HG03442 (cell line): ENCODE measurements around the gene ZNF221.

Experiments used
- ATAC-seq: cut with Tn5 transposase; IDR thresholded peaks from one replicate; pipeline ENCODE4 v1.9.1; 2021; ENCODE audit warnings: mild to moderate bottlenecking, moderate library complexity; ENCODE audit not compliant: unreplicated experiment

ZNF221 gene

GRCh38 chr19:43956827-43957226 is 5.8 kb downstream of the ZNF221 start:
- no peak for ATAC-seq

DNA sequence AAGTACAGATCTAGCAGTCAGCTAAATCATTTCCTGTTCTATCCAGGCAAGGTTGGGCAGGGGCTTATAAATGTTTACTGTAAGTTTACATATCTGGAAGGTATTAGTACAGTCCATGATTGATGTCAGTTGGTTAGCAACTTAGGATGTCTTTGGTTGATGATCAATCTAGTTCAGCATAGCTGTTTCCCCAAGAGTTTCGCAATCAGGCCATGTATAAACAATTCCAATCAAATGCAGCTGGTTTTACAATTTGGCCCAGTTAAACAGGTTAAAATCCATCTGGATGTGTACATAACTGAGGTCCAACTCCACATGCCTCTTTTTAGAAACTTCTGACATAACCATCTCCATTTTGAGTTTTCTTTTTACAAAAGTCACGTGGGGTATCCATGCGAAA is 6.9 kb downstream of the ZNF221 start:
- ATAC-seq, result no peak

DNA sequence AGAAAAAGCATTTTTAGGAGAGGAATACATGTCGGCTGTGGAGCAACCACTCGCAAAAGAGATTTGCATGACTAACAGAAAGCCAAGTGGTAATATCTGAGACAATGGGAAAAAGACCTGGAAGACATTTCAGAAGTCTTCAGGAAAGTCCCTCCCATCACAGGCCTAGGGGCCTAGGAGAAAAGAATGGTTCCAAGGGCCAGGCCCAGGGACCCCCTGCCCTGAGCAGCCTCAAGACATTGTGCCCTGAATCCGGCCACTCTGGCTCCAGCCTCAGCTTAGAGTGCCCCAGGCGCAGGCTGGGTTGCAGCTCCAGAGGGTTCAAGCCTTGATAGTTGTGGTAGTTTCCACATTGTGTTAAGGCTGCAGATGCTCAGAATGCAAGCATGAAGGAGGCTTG is 9.4 kb downstream of the ZNF221 start:
- no peak for ATAC-seq

- no peak for ATAC-seq
These were observed 15.2 kb downstream of the ZNF221 start for GRCh38 chr19:43966079-43966694.

- ATAC-seq, result no peak
These were observed 25.7 kb downstream of the ZNF221 start for GRCh38 chr19:43976732-43977131.

DNA sequence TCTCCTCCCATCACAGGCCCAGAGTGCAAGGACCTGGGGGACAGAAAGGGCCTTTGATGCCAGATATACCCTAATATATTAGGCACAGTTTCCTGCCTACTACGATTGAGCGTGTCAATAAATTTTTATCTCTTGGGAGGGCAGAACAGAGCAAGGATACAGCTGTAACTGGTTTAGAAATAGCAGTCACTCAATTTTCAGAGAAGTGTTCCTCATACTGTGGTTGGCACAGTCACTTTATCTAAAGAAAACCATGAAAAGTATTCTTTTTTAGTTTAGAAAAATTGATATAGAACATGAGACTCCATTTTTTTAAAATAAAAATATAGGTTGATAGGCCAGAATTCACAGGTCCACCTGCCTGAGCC is 32.5 kb downstream of the ZNF221 start:
- no peak for ATAC-seq

- ATAC-seq, result peak; percentile 83
These were observed 33.1 kb downstream of the ZNF221 start, which contains the start of gene ZNF155 for GRCh38 chr19:43983912-43984686. Gene ZNF155 (plus strand): TSS chr19:43984188. CDS start chr19:43988544, 4,356 bp downstream.

DNA sequence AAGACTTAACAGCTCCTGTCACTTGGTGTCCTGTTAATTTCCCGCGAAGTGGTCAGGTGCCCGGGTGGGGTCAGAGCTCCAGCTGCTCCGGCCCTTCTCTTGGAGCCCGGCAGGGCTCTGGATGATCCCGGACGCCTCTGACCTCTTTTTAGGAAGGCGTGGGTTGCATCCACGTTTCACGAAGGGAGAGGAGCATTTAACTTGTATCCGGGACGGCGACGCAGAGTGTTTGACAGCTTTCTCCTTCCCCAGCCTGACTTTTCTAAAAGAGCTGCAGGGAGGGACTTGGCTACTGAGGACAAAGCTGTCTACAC is 33.6 kb downstream of the ZNF221 start:
- no peak for ATAC-seq

GRCh38 chr19:43997631-43998290 is 46.7 kb downstream of the ZNF221 start:
- ATAC-seq, result no peak

DNA sequence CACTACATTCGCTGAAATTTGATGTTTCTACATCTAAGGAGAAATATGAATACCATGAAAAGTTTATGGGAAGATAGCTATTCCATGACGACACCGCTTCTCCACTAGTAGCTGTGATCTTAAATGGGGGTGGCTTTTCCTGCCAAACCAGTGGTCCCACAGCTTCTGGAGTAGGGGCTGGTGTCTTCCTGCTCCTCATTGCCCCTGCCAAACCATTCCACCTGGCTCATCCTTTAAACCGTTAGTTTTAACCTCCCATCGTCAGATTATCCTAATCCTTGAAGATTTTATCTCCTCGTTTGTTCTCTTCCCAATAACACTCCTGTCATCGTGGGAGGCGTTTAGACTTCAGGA is 51.2 kb downstream of the ZNF221 start:
- ATAC-seq, result no peak

DNA sequence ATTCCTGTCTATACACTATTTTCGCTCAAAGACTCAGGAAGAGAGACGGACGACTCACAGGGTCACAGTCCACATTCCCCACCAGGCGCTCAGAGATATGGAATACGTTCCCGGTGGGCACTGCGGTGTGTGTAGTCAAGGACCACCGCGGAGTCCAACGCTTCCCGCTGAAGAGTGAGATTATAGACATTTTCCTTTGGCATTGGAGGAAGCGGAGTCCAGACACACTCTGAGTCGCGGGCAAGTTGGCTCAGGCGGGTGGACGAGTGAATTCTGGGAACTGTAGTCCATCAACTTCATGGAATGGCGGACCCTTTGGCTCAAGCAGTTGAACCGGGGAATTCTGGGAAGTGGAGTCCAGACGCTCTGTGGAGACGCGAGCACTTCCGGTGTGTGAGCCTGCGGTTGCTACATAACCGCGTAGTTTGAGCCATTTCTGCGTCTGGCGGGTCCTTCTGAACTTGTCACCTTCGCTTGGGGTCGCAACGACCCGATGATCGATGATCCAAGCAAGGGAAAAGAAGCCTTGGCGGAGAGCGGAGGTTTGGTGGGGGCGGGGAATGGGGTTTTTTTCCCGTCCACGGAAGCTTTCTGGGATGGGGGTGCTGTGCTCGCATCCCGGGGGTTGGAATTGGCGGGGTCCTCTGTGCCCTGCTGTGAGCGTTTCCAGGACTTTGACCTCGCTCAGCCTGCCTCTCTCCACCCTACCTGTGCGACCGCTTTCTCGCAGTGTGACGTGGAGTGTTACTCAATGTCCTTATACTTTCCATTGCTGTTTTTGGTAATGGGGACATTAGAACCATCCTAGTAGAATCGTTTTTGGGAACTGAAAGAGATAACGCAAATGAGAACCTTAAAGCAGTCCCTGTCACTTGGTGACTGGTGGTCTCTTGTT is 51.8 kb downstream of the ZNF221 start, which contains the start of gene ZNF230:
ZNF230 (plus strand) TSS at position 392 of the 895 bp plus-strand sequence. CDS start 4,122 bp downstream, outside the sequence.
- ATAC-seq, result peak; percentile 87

- peak; percentile 19 for ATAC-seq
These were observed 52.5 kb downstream of the ZNF221 start for GRCh38 chr19:44003461-44004009.

DNA sequence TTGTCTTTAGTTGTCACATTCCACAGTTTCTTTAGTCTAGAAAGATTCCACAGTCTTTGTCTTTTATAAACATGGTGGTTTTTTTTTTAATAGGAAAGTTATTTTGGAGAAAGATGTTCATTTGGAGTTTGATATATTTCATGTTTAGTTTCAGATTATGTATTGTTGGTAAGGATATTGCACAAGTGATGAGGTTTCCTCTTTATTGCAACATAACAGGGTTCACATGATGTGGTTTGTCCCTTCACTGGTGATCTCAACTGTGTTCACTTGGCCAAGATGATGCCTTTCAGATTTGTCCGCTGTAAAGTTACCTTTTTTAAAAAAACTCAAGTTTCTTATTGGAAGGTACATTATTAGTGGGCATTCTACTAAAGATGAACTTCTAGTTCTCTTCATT is 54.9 kb downstream of the ZNF221 start:
- no peak for ATAC-seq

DNA sequence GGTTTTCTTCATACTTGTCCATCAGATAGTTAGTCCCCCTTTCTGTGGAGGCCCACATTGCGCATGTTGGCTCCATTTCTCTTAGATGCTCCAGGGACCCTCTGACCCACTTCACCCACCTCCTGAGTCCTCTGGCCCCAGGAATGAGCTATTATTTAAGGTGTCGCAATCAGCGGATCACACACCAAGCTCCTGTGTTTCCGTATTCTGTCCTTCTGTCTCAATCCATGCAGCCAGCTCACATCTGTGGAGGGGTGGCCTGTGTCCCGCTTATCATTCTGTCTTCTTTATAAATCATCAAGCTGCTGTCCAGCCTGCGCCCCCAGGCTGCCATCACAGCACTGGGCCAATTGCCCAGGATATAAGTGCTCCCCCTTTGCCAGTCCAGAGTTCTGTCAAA is 56.4 kb downstream of the ZNF221 start:
- ATAC-seq, result no peak

DNA sequence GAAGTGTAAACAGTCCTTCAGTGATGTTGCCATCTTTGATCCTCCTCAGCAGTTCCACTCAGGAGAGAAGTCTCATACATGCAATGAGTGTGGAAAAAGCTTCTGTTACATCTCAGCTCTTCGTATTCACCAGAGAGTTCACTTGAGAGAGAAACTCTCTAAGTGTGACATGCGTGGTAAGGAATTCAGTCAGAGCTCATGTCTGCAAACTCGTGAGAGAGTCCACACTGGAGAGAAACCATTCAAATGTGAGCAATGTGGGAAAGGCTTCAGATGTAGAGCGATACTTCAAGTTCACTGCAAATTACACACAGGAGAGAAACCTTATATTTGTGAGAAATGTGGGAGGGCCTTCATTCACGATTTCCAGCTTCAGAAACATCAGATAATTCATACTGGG is 59.4 kb downstream of the ZNF221 start:
- ATAC-seq, result no peak
